SU-DHL-6 (cell line): ENCODE measurements around the gene MAPK14.
"Not testable (repeated sequence)": the region's sequence is repeated elsewhere in the genome, so short reads cannot be mapped to it uniquely, and the experiment has no call there.

Experiments used
- H2AFZ ChIP-seq: fragments of 200-600 bp; sonication (generic); 2 replicates; pipeline ENCODE4 v1.6.1; 2014; ENCODE audit warnings: low read depth, mild to moderate bottlenecking, moderate library complexity, mixed read lengths, antibody characterized with exemption, low read length; ENCODE audit not compliant: severe bottlenecking
- H3F3A ChIP-seq: fragments of 200-600 bp; shearing (Covaris generic); 2 replicates; pipeline ENCODE4 v1.6.0; 2016; ENCODE audit warnings: antibody characterized with exemption, mild to moderate bottlenecking; ENCODE audit not compliant: insufficient read depth
- H3K27ac ChIP-seq: fragments of 200-600 bp; sonication (generic); 2 replicates; pipeline ENCODE4 v1.5.1; 2016; ENCODE audit warnings: low read depth, mild to moderate bottlenecking, low read length, moderate library complexity, mixed read lengths
- H3K27me3 ChIP-seq: fragments of 200-600 bp; sonication (generic), shearing (Covaris generic); 2 replicates; pipeline ENCODE4 v1.6.0; 2014; ENCODE audit warnings: mild to moderate bottlenecking, low read length
- H3K36me3 ChIP-seq: fragments of 200-600 bp; sonication (generic); 2 replicates; pipeline ENCODE4 v1.6.1; 2014; ENCODE audit warnings: mild to moderate bottlenecking, low read length, mixed read lengths
- H3K4me2 ChIP-seq: fragments of 300-600, 200-600 bp; shearing (Covaris generic), sonication (generic); 2 replicates; pipeline ENCODE4 v1.6.0; 2014; ENCODE audit warnings: low read length, low read depth, mild to moderate bottlenecking; ENCODE audit not compliant: poor library complexity, severe bottlenecking
- H3K4me3 ChIP-seq: fragments of 200-600 bp; sonication (generic); 2 replicates; pipeline ENCODE4 v1.5.1; 2014; ENCODE audit warnings: antibody characterized with exemption, low read length, mild to moderate bottlenecking, mixed read lengths; ENCODE audit not compliant: insufficient read depth, poor library complexity, severe bottlenecking
- H3K79me2 ChIP-seq: fragments of 200-600 bp; sonication (generic); 2 replicates; pipeline ENCODE4 v1.6.1; 2014; ENCODE audit warnings: mild to moderate bottlenecking, low read length, moderate library complexity; ENCODE audit not compliant: insufficient read depth
- H3K9ac ChIP-seq: fragments of 200-600 bp; sonication (generic); 2 replicates; pipeline ENCODE4 v1.7.0; 2014; ENCODE audit warnings: mild to moderate bottlenecking, low read length
- H3K9me2 ChIP-seq: fragments of 200-600 bp; sonication (generic); replicated peaks from 2 replicates; pipeline ENCODE4 v1.6.1; 2014; ENCODE audit warnings: low read length; ENCODE audit not compliant: insufficient read depth
- H3K9me3 ChIP-seq: fragments of 200-600 bp; sonication (generic); 2 replicates; pipeline ENCODE4 v1.6.1; 2014; ENCODE audit warnings: low read length, mixed read lengths; ENCODE audit not compliant: insufficient read depth
- H4K20me1 ChIP-seq: fragments of 200-600 bp; sonication (generic); 2 replicates; pipeline ENCODE4 v1.6.1; 2014; ENCODE audit warnings: low read depth, mild to moderate bottlenecking, antibody characterized with exemption, low read length, moderate library complexity, mixed read lengths
- CTCF ChIP-seq: fragments of 200-600 bp; sonication (generic); IDR thresholded peaks from one replicate; pipeline ENCODE4 v1.5.1; 2017; ENCODE audit warnings: antibody characterized with exemption, mild to moderate bottlenecking, low read length, moderate library complexity; ENCODE audit not compliant: insufficient read depth, poor library complexity, severe bottlenecking
- EZH2phosphoT487 ChIP-seq: fragments of 200-600 bp; sonication (generic), shearing (Covaris generic); conservative IDR thresholded peaks from 2 replicates; pipeline ENCODE4 v1.6.1; 2018; ENCODE audit warnings: mild to moderate bottlenecking, antibody characterized with exemption, low read length, moderate library complexity, mixed read lengths

The MAPK14 gene

GRCh38 chr6:36028877-36029324 lies 1.3 kb downstream of the MAPK14 start:
- Histone ChIP-seq H3K79me2 (peaks cover 63% of the 10 kb centered on the region), H3K9me3 (no peaks in the 10 kb centered on the region), H3K36me3 (peaks cover 6% of the 10 kb centered on the region; the same call in 1 of the 2 replicates), H3K27ac (peak overlapping the region; percentile 73), H3K9ac (peak overlapping the region; percentile 86), H3F3A (peaks cover 6% of the 10 kb centered on the region; the same call in 1 of the 2 replicates), H2AFZ (no peak overlapping the region), H4K20me1 (peaks cover 32% of the 10 kb centered on the region), H3K27me3 (no peaks in the 10 kb centered on the region), H3K9me2 (no peaks in the 10 kb centered on the region), H3K4me3 (peak overlapping the region; percentile 86), H3K4me2 (peak overlapping the region; percentile 82)
- TF ChIP-seq EZH2phosphoT487: no peak
- TF ChIP-seq CTCF: no peak

- TF ChIP-seq EZH2phosphoT487: no peak
- TF ChIP-seq CTCF: no peak
- Histone ChIP-seq H3K9ac (peak overlapping the region; percentile 86), H3K36me3 (peaks cover 6% of the 10 kb centered on the region; the same call in 1 of the 2 replicates), H2AFZ (no peak overlapping the region), H3K27me3 (no peaks in the 10 kb centered on the region), H3K79me2 (peaks cover 69% of the 10 kb centered on the region), H3K9me3 (no peaks in the 10 kb centered on the region), H3K9me2 (no peaks in the 10 kb centered on the region), H4K20me1 (peaks cover 38% of the 10 kb centered on the region), H3K4me2 (peak overlapping the region; percentile 82), H3K27ac (peak overlapping the region; percentile 73; the same call in 1 of the 2 replicates), H3F3A (peaks cover 6% of the 10 kb centered on the region; the same call in 1 of the 2 replicates), H3K4me3 (peak overlapping the region; percentile 86)
Measured at GRCh38 chr6:36029464-36029863, 1.9 kb downstream of the MAPK14 start.

- no peak overlapping the region for H2AFZ ChIP-seq
- no peak overlapping the region for H3K4me3 ChIP-seq
- no peaks in the 10 kb centered on the region for H3K9me3 ChIP-seq
- TF ChIP-seq CTCF (no peak), EZH2phosphoT487 (no peak)
- H3K9me2 ChIP-seq: no peaks in the 10 kb centered on the region
- H3K27me3 ChIP-seq: no peaks in the 10 kb centered on the region
- no peak overlapping the region for H3K9ac ChIP-seq
- peaks cover 97% of the 10 kb centered on the region for H3K79me2 ChIP-seq
- peak overlapping the region; percentile 10; the same call in 1 of the 2 replicates for H3K27ac ChIP-seq
- H3K36me3 ChIP-seq: peaks cover 6% of the 10 kb centered on the region; the same call in 1 of the 2 replicates
- peak overlapping the region; percentile 82 for H3K4me2 ChIP-seq
- H4K20me1 ChIP-seq: peaks cover 52% of the 10 kb centered on the region
- H3F3A ChIP-seq: 0 out of 2 replicates have a peak, but pooled peaks cover 6% of the 10 kb centered on the region
Measured at GRCh38 chr6:36032261-36032660, 4.7 kb downstream of the MAPK14 start.

GRCh38 chr6:36033144-36033543 lies 5.5 kb downstream of the MAPK14 start:
- H3K4me3 ChIP-seq, H3F3A ChIP-seq, H3K36me3 ChIP-seq, H3K27ac ChIP-seq, H3K9me3 ChIP-seq, H2AFZ ChIP-seq, H3K9ac ChIP-seq, H3K27me3 ChIP-seq, H3K9me2 ChIP-seq: not testable (repeated sequence)
- H3K4me2 ChIP-seq: peak overlapping the region; percentile 82
- peaks cover 56% of the 10 kb centered on the region for H4K20me1 ChIP-seq
- peaks cover 100% of the 10 kb centered on the region for H3K79me2 ChIP-seq
